Measurements from ENCODE around the gene GJC2. TPM values are rescaled to one million over a fixed set of nuclear protein-coding genes. Genes with fewer than 3 reads are reported as not detected.

GJC2 gene
- total RNA-seq, 1 donor from 2014 or later, result 1.0 TPM

DNA sequence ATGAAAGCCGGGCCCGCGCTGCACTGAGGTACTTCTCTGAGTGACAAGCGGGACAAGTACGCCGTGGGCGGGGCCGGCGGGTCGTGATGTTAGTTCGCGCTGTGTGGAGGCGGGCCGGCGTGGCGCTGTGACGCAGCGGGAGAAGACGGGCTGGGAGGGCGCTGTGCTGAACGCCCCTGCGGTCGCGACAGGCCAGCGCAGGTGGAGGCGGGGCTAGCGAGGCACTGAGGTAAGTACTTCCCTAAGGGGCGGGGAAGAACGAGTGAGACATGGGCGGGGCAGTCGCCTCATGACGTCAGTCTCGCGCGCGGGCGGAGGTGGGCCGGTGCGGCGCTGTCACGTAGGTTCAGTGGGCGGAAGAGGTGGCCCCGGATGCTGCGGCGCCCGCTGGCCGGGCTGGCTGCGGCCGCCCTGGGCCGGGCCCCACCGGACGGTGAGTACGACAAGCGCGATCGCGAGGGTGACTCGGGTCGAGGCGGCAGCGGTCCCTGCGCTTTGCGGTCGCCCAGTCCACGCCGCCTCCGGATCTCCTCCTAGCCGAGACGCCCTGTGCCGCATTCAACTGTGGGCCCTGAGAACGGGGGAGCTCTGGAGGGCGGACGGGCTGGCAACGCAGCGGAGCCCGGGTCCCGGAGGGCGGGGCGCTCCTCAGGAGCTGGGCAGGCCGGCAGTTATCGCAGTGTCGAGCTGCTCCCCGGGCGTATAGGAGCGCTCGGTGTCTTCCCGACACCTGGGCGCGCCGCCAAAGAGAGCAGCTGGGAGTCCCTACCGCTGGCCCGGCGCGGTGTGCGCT, 9.6 kb upstream of the GJC2 start, which contains the start of gene GUK1:
GUK1 (plus strand) TSS at position 349 of the 793 bp plus-strand sequence; CDS start at position 373, 24 bp downstream.
- peaks cover under 1% of the 10 kb centered on the region for H3K36me3 ChIP-seq
- H3K27me3 ChIP-seq (ENCODE audit: low read depth), result no peaks in the 10 kb centered on the region
- DNase-seq, result peak; percentile 100
- peaks cover 56% of the 10 kb centered on the region for H3K4me1 ChIP-seq
- H3K27ac ChIP-seq (replicated peaks), result peak within 1 kb of the TSS; percentile 97
- H3K9me3 ChIP-seq (replicated peaks), result no peaks in the 10 kb centered on the region
- intact Hi-C loops (cut with micrococcal nuclease), result no loop called here
- TF ChIP-seq, protein P1, sequence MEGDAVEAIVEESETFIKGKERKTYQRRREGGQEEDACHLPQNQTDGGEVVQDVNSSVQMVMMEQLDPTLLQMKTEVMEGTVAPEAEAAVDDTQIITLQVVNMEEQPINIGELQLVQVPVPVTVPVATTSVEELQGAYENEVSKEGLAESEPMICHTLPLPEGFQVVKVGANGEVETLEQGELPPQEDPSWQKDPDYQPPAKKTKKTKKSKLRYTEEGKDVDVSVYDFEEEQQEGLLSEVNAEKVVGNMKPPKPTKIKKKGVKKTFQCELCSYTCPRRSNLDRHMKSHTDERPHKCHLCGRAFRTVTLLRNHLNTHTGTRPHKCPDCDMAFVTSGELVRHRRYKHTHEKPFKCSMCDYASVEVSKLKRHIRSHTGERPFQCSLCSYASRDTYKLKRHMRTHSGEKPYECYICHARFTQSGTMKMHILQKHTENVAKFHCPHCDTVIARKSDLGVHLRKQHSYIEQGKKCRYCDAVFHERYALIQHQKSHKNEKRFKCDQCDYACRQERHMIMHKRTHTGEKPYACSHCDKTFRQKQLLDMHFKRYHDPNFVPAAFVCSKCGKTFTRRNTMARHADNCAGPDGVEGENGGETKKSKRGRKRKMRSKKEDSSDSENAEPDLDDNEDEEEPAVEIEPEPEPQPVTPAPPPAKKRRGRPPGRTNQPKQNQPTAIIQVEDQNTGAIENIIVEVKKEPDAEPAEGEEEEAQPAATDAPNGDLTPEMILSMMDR (IDR thresholded peaks at IDR 0.05; ENCODE audit: borderline replicate concordance), result peak; percentile 56
- peak within 1 kb of the TSS; percentile 90 for H3K4me3 ChIP-seq

DNA sequence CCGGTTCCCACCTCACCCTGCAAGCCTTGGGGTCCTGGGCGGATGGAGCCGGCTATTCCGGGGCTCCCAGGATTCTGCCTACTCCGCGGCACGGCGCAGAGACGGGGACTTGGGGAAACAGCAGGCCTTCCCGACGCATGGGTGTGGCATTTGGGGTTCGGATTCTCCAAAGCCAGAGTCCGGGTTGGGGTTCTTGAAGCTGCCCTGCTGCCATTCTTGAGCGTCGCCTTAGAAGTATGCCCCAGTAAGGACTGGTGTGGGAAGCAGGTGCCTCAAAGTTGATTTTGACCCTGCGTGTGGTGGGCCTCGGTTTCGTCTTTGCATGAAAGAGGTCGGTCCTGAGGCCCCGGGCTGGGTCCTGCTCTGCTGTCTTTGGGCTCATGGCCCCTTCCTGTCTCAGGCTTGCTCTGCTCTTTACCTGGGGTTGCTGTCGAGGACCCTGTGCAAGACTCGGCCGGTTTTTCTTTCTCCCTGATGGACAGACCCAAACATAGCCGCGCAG, 9.0 kb upstream of the GJC2 start:
- no peaks in the 10 kb centered on the region for H3K27me3 ChIP-seq (ENCODE audit: low read depth)
- intact Hi-C loops (cut with micrococcal nuclease), result no loop called here
- peak overlapping the region; percentile 97 for H3K27ac ChIP-seq (replicated peaks)
- peaks cover 7% of the 10 kb centered on the region for H3K36me3 ChIP-seq
- peaks cover 62% of the 10 kb centered on the region for H3K4me1 ChIP-seq
- H3K4me3 ChIP-seq, result peak overlapping the region; percentile 90
- DNase-seq, result no peak
- TF ChIP-seq, protein P1 (IDR thresholded peaks at IDR 0.05; ENCODE audit: borderline replicate concordance), result no peak
- H3K9me3 ChIP-seq (replicated peaks), result no peaks in the 10 kb centered on the region

DNA sequence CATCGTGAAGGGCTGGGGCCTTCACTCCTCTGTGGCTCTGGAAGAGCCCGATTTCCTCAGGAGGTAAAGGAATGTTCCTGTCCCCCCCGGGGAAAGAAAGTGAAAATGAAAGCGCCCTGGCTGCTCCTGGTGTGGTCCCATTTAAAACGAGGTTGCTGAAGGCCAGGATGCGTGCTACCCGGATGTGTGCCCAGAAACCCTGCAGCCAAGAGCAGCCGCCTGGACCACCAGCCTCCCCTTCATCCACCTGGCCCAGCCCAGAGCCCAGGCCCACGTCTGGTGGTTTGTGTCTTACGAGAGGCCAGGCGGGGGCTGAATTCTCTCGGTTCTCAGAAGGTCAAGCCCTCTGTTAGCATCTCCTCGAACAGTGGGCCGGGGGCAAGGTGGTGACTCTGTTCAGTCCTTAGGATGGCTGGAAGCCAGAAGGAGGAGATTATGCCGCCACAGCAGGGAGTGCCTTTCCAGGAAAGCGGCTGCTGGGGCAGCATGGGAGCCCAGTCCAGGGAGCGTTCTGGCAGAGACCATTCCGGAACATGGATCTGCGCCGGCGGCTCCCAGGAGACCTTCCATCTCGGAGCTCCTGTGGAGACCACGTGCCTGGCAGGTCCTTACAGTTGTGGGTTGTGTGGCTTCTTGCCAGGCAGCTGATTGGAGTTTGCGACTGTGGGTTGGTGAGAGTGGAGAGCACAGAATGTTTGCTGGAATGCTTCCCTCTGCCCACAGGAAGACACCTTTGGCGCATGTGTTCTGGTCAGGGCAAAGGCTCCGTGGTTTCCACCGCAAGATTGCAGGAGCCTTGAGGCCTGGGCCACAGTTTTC, 8.3 kb upstream of the GJC2 start:
- Histone ChIP-seq H3K4me3 (peak overlapping the region; percentile 90), H3K36me3 (peaks cover 11% of the 10 kb centered on the region), H3K27me3 (ENCODE audit: low read depth) (no peaks in the 10 kb centered on the region), H3K27ac (replicated peaks) (peak overlapping the region; percentile 97), H3K4me1 (peaks cover 62% of the 10 kb centered on the region), H3K9me3 (replicated peaks) (no peaks in the 10 kb centered on the region)
- intact Hi-C loops (cut with micrococcal nuclease), result no loop called here
- TF ChIP-seq, protein P1 (IDR thresholded peaks at IDR 0.05; ENCODE audit: borderline replicate concordance), result no peak
- peak; percentile 78 for DNase-seq

DNA sequence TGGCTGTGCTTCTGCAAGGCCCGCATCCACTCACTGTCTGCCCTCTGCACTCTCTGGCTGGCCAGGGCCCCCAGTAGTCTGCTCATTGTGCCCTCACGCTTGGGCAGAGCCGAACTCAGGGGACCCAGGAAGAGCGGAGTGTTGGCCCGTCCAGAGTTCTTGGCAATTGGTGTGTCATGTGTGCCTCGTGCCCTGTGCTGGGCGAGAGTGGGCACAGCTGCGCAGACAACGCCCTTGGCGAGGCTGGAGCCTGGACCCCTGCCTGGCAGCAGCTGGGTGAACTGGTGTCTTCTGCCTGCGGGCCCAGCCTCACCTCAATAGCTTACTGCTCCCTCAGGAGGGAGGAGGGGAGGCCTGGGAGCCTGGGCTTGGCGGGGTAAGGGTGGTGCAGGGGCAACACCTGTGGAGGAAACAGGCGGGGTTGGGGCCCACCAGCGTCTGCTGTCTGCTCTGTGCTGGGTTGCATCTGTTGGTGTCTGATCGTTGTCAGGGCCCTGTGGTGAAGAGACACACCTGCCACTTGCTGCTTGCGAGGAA, 7.5 kb upstream of the GJC2 start:
- Histone ChIP-seq H3K27ac (replicated peaks) (peak overlapping the region; percentile 97), H3K4me1 (peaks cover 69% of the 10 kb centered on the region), H3K36me3 (peaks cover 19% of the 10 kb centered on the region), H3K9me3 (replicated peaks) (no peaks in the 10 kb centered on the region), H3K4me3 (peak overlapping the region; percentile 90), H3K27me3 (ENCODE audit: low read depth) (no peaks in the 10 kb centered on the region)
- DNase-seq, result no peak
- intact Hi-C loops (cut with micrococcal nuclease), result no loop called here
- TF ChIP-seq, protein P1 (IDR thresholded peaks at IDR 0.05; ENCODE audit: borderline replicate concordance), result no peak

DNA sequence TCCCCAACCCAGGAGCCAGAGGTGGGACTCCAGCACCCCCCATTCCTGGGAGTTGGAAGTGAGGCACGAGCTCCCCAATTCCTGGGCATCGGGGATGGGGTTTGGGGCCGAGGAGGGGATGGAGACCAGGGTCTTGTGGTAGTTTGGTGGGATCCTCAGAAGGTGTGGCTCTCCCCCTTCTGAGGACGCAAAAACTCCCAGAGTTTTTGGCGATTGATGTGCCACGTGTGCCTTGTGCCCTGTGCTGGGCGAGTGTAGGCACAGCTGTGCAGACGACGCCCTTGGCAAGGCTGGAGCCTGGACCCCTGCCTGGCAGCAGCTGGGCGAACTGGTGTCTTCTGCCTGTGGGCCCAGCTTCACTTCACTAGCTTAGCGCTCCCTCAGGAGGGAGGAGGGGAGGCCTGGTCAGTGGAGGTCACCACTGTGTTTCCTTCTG, 7.0 kb upstream of the GJC2 start:
- peaks cover 74% of the 10 kb centered on the region for H3K4me1 ChIP-seq
- peak overlapping the region; percentile 90 for H3K4me3 ChIP-seq
- no peaks in the 10 kb centered on the region for H3K9me3 ChIP-seq (replicated peaks)
- H3K27ac ChIP-seq (replicated peaks), result peak overlapping the region; percentile 97
- no peaks in the 10 kb centered on the region for H3K27me3 ChIP-seq (ENCODE audit: low read depth)
- no peak for DNase-seq
- TF ChIP-seq, protein P1 (IDR thresholded peaks at IDR 0.05; ENCODE audit: borderline replicate concordance), result no peak
- intact Hi-C loops (cut with micrococcal nuclease), result no loop called here
- H3K36me3 ChIP-seq, result peaks cover 24% of the 10 kb centered on the region

All from left ventricle myocardium inferior (tissue), 1 donor.